GM10847 (cell line): ENCODE data around the gene CLSTN2.

Source experiments
- POLR2A ChIP-seq: IDR thresholded peaks from 2 replicates; pipeline ENCODE4 v1.6.1; 2011; ENCODE audit not compliant: insufficient read length; ENCODE audit errors: extremely low read depth

Gene CLSTN2

DNA sequence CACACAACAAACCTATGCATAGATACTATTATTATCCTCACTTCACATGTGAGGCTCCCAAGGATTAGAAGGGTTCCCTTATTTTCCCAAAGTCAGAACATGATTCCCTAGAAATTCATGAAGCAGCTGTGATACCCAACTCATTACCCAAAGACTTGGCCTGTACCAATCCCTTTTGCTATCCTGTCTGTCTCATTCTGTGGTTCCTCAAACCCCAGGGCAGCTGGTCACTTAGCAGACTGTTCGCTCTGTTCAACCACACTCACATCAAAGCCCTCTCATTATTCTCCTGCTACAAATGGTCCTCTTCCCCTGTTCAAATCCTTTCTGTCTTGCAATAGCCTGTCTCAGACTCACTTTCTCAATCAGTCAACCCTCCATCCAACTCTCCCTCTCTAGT, 588.6 kb downstream of the CLSTN2 start:
- no peak for TF ChIP-seq POLR2A

DNA sequence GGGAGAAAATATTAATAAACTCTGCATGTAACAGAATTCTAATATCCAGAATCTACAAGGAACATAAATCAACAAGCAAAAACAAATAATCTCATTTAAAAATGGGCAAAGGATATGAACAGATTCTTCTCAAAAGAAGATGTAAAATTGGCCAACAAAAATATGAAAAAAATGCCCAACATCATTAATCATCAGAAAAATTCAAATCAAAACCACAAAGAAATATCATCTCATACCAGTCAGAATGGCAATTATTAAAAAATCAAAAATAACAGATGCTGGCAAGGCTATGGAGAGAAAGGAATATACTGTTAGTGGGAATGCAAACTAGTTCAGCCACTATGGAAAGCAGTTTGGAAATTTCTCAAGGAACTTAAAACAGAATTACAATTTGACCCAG, 592.2 kb downstream of the CLSTN2 start:
- no peak for TF ChIP-seq POLR2A

DNA sequence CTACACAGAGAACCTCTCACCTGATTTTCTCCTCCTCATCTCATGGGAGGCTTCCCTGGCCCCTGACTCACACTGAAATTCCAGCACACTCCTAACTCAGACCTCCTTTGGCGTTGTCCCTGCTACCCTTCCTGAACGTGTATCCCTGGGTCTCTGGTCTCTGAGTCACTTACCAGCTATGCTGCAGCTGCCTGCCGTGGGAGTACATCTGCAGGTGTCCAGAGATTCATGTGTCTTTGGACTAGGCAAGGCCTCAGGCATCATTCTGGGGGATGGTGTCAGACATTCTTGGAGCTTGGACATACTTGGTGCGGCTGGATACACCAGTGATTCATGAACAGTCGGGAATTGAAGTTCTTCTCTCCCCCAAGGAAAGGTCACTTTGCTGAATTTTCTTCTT, 594.1 kb downstream of the CLSTN2 start:
- no peak for TF ChIP-seq POLR2A

DNA sequence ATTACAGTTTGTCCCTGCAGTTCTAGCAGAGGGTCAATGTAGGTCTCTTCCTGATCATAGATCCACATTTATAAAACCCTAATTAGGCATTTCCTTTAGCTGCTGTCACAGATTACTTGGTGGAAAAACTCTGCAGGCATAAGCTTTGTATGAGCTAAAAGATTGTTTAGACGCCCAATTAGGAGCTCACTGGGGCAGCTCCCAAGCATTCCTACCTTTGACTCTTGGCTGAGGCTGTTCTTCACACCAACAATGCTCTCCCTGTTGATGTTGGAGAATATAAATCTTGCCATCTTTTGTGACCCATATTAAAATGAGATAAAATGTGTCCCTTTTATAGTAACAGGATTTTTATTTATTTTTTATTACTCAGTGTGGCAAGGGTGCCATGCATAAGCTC, 594.6 kb downstream of the CLSTN2 start:
- TF ChIP-seq POLR2A = no peak

DNA sequence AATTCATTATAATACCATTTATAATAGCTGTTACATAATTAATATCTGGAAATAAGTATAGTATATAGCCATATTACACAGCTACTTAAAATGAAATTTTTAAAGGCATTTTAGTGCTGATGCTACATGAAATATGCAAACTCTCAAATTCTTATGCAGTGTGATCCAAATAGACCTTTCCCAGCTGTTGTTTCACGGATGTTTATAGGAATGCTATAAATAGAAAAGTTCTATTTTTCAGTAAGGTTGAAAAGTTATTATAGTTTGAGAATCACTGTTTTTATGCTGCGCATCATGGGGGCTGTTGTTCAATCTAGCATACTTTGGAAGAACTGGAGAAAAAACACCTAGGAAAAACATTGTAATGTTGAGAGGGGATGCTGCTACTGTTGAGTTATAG, 595.1 kb downstream of the CLSTN2 start:
- no peak for TF ChIP-seq POLR2A

DNA sequence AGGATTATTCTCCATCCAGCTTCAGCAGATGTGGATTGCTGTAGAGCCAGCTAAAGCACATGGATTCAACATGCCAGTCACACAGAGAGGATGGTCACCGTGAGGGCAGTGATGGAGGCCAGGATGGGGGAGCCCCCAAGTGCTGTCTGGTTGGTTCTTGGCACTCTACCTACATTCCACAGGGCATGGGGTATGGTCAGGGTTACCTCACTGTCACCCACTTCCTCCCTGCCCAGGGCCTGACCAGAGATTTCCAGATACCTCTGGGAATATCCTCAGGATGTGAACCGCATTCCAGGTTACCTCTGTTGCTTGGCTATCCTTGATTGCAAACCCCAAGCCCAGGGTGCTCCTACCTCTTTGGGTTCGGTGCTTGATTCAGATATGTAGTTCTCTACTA, 595.6 kb downstream of the CLSTN2 start:
- no peak for TF ChIP-seq POLR2A

DNA sequence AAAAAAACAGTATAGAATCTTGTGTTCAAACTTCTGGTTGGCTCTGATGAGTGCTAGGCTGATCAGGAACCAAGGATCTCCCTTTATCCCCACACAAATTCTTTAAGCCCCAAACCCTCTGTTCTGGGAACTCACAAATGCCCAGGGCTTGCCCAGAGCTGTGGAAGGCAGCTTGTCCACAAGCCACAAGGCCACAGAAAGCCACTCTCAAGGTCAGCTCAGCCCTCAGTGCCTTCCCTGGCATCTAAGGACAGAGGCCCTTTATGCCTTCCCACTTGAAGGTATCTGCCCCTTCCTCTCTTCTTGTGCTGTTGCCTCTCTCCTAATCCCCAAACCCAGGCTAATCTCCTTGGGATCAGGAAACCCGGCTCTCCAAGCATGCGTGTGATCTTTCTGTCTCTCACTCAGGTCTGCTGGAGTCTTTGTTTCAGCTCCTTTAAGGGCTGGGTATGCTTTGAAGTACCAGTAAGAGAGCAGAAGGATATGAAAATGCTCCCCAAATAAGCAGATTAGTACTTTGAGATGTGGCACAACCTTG, 597.9 kb downstream of the CLSTN2 start:
- no peak for TF ChIP-seq POLR2A

DNA sequence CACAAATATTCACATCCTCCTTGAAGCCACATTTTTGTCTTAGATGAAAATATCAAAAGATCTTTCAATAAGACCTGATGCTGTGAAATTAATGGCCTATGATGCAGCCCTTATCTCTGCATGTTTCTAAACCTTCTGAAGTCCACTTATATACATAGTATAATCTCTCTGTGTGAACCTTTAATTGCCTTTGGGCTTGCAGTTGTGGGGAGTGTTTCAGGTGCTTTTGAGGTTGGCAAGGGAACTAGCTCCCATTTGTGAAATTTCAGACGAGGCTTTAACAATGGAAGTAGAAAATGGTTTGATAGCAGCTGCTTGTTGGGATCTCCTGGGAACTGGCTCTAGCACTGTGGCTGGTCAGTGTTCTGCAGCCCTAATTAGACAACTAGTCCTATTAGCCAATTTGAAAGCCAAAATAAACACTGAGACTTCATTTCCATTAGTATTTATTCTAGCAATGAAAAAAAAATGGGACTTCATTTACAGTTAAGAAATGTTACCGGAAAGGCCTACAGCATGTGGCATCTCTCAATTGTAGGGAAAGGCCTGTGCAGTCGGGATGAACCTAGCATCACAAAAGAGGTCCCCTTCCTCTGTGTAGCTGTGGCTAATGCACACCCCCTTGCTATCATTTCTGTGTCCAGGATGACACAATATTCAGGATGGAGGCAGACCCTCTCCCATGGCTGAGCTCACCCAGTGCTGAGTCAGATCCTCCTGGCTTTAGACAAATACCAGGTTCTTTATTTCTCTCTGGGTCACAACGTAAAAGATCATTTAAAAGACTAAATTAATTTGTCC, 602.1 kb downstream of the CLSTN2 start:
- TF ChIP-seq POLR2A = no peak

DNA sequence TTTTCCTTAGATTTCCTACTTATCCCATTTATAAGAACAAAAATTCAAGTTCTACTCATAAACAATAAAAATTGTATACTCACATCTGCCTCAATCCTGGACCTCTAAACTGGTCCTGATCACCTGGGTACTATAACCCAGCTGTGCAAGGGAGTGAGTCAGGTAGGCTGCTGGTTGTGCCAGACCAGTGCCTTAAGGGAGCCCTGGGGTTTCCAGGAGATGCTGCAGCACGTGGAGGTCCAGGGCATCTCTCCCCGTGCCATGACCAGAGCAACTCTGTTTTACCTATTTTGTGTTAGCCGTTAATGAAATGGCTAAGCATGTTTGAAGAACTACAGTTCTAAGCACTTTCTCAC, 602.7 kb downstream of the CLSTN2 start:
- TF ChIP-seq POLR2A = no peak

DNA sequence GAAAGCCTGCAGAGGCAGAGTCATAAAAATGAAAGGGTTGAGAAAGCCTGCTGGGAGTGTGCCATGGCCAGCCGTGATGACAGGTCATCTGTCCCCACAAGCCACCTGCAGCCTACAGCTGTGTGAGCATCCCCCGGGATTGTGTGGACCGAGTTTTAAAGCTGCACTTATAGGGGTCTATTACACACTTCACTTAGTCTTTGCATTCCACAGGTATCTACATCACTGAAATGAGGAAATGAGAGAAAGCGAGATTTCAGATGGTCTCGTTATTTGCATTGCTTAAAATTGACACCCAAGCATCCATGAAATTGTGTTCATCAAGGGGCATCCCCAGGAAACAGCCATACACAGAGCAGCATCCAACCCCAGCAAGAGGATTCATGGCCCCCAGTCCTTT, 605.3 kb downstream of the CLSTN2 start:
- no peak for TF ChIP-seq POLR2A

DNA sequence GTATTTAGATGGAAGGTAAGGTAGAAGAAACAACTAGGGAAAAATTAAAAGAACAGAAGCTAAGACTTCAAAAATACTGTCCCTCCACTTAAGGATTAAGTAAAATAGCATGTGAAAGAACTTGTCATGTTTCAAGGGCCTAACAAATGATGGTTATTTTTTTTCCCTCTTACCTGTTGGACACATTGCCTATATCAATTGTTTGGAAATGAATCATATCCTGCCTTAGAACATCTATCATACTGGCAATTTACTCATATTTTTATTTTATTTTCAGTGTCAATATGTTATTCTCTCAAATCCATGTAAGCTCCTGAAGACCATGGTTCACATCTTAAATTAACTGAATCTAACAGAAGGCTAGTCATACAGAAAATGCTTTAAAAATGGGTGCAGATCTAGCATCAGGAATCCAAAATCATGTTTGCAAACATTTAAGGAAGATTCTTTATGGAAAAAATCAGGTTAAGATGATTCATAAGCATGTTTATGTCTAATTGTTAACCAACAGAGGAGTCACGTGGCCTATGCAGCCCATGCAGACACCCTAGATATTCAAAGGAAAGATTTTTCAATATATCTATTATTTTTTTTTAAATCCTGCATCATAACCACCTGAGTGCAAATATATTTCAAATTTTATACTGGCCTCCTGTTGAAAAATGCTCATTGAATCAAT, 607.1 kb downstream of the CLSTN2 start:
- no peak for TF ChIP-seq POLR2A

DNA sequence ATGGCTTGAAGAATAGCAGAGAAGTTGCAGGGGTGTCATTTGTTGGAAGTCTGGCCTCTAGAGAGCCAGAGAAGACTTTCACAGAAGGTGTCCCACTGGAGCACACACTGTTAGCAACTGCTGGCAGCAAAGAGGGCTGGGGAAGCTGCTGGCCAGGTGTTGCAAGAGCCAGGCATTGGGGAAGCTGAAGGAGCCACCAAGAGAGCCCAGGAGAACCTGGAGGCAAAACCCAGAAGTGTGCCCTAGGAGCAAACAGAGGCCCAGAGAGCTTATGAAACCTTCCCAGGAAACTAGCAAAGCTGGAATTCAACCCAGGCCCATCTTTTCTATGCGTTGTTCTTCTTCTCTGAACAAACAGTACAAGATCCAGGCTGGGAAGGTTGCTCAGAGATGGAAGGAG, 610.2 kb downstream of the CLSTN2 start:
- no peak for TF ChIP-seq POLR2A

DNA sequence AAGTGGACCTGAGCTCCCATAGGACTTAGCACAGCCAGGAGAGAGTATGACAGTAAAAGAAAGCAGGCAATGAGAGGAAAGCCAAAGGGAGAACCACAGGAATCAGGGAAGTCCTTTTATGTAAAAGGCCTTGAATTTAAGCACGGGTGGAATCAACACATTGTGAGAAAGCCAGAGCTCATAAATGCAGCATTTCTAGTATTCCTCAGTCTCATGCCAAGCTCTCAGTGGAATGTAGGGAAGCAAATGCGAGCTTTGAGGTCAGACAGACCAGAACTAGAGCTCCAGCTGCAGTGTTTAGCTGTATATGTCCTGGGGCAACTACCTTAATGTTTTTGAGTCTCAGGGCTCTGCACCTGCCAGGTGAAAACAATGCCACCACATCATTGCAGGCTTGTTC, 610.8 kb downstream of the CLSTN2 start:
- no peak for TF ChIP-seq POLR2A

DNA sequence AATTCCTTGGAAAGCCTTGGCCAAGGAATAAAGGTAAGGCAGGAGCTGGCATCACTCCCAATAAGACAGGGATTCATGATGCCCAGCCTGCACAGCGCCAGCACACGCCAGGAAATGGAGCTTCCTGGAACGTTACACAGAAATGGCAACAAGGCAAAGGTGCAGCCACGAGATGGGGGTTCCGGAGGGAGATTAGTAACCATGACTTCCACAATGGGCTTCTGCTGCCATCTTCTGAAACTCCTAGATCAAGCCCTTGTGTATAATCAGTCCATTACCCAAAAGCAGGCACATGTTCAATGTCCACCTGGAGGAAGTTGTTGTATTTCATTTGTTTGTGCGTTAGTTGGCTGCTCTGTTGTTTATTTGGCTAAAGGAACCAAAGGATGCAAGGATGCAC, 611.7 kb downstream of the CLSTN2 start:
- TF ChIP-seq POLR2A = no peak

DNA sequence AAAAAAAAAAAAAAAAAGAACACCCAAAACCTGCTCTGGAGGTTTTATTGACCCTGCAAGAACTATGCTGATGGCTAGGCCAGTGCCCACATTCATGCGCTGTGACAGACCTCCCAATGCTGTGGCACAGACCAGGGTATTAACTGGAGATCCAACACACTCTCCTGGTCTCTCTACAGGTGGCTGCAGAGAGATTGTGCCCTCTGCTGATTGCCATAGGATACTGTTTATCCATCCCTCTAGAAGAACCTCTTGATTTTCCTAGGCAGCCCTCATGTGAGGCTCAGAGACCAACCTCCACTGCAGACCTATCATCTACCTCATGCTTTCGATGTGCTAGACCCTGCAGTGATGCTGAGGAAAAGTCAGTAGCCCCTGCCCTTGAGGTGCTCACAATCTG, 617.4 kb downstream of the CLSTN2 start:
- TF ChIP-seq POLR2A = no peak

DNA sequence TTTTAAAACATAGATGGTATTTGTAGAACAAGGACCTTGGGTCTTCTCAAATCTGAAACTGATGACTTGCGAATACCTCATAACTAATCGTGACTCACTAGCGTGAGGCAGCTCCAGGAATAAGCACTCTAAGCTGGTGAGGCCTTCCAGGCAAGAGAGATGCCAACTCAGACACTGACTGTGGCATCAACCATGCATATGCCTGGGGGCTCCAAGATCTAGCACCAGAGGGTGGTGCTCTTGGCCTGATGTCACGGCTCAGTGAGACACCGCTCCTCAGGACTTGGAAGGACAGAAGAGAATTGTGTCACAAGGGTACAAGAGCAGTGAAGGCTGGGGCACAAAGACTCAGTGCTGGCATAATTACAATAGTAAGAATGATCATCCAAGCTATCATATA, 617.9 kb downstream of the CLSTN2 start:
- TF ChIP-seq POLR2A = no peak

DNA sequence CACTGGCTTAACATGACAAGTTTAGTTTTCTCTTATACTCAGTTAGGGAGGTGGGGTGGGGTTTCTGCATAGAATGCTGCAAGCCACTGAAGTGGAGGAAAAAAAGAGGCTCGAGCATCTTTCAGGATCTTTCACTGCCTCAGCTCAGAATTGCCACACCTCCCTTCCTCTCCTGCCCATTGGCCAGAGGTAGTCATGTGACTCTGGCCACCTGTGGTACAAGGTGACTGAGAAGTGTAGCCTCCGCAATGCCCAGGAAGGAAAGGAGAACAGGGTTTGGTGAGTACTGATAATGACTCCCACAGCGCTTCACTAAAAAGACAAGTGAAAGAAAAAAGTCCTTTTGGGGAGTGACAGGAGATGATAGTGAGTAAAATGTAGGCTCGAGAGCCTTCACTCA, 618.6 kb downstream of the CLSTN2 start:
- TF ChIP-seq POLR2A = no peak
